Sigmoid colon (tissue), 4 donors: ENCODE measurements around the gene RIPOR3.

Experiments
- CTCF ChIP-seq, 4 experiments: fragments of 450-650 bp in 3 of 4; fragments of 200-600 bp in 1 of 4; IDR thresholded peaks; one replicate each; pipeline ENCODE4 v1.5.1; 2016 to 2019; ENCODE audit warnings: antibody characterized with exemption in 4 of 4, mild to moderate bottlenecking in 3 of 4, moderate library complexity in 2 of 4
- EP300 ChIP-seq, 4 donors: sonication (generic); formaldehyde crosslinking; IDR thresholded peaks; one replicate each; pipeline ENCODE4 v1.6.1; 2017; ENCODE audit warnings: antibody characterized with exemption in 4 of 4
- POLR2A ChIP-seq, 2 donors: fragments of 450-650 bp; IDR thresholded peaks; one replicate each; pipeline ENCODE4 v1.6.1; 2016; ENCODE audit warnings: antibody characterized with exemption in 2 of 2, mild to moderate bottlenecking in 2 of 2, moderate library complexity in 2 of 2
- POLR2AphosphoS5 ChIP-seq, 4 donors: sonication (generic); formaldehyde crosslinking; IDR thresholded peaks; one replicate each; pipeline ENCODE4 v1.6.1; 2017; ENCODE audit warnings: antibody characterized with exemption in 4 of 4

GRCh38 chr20:50645253-50646068 is 45.9 kb downstream of the RIPOR3 start:
- no peak for TF ChIP-seq CTCF (IDR thresholded peaks at IDR 0.05)
- peak; percentile 65 to 93 (median 80) for TF ChIP-seq POLR2AphosphoS5 (IDR thresholded peaks at IDR 0.05)
- no peak for TF ChIP-seq POLR2A (IDR thresholded peaks at IDR 0.05)
- peak in 2 of 4 donors; percentile 53 to 80 for TF ChIP-seq EP300 (IDR thresholded peaks at IDR 0.05)
